Kidney (tissue), 14 donors: ENCODE measurements around the gene RABGAP1. TPM values are rescaled to one million over a fixed set of nuclear protein-coding genes. Genes with fewer than 3 reads are reported as not detected.

Experiments used
- DNase-seq, 5 donors: peaks; one replicate each; pipeline ENCODE4 v3.0.0-alpha.2; 2013 to 2020
- FAIRE-seq: peaks from 2 replicates; lab custom pipeline; 2012; peaks lifted over from hg19 to GRCh38; lab: Jason Lieb, UNC
- H3K27ac ChIP-seq, 2 donors: one replicate each; pipeline ENCODE4 v1.7.0; 2013; ENCODE audit warnings: low read depth in 2 of 2, low read length in 2 of 2, inconsistent platforms in 1 of 2
- H3K27me3 ChIP-seq: one replicate; pipeline ENCODE4 v1.7.1; 2013; ENCODE audit warnings: low read length, inconsistent platforms; ENCODE audit not compliant: control insufficient read depth, insufficient read depth
- H3K36me3 ChIP-seq, 3 donors: one replicate each; pipeline versions ENCODE4 v1.7.0 to v1.7.1; 2013; ENCODE audit warnings: low read length in 3 of 3, control low read depth in 1 of 3, inconsistent platforms in 1 of 3; ENCODE audit not compliant: insufficient read depth in 3 of 3, control insufficient read depth in 2 of 3
- H3K4me1 ChIP-seq, 3 donors: one replicate each; pipeline versions ENCODE4 v1.7.0 to v1.7.1; 2013; ENCODE audit warnings: low read length in 3 of 3, inconsistent platforms in 1 of 3, low read depth in 1 of 3; ENCODE audit not compliant: control insufficient read depth in 2 of 3, insufficient read depth in 2 of 3
- H3K4me3 ChIP-seq, 3 donors: one replicate each; pipeline versions ENCODE4 v1.7.0 to v1.8.1; 2013; ENCODE audit warnings: low read length in 3 of 3, control low read depth in 1 of 3, inconsistent platforms in 1 of 3
- H3K9ac ChIP-seq, 3 donors: one replicate each; pipeline versions ENCODE4 v1.7.0 to v1.7.1; 2013; ENCODE audit warnings: low read length in 3 of 3, control low read depth in 1 of 3, inconsistent platforms in 1 of 3
- H3K9me3 ChIP-seq, 3 donors: one replicate each; pipeline versions ENCODE4 v1.7.0 to v1.7.1; 2013; ENCODE audit warnings: low read length in 3 of 3, control low read depth in 1 of 3, inconsistent platforms in 1 of 3; ENCODE audit not compliant: control insufficient read depth in 2 of 3, insufficient read depth in 1 of 3
- intact Hi-C: fragments of 100-400 bp; cut with DNase I; formaldehyde crosslinking; loops from one replicate; pipeline ENCODE4 v1.11.1; 2022
- polyA plus RNA-seq: library from polyadenylated mRNA; stranded (reverse); fragments of 350-450 nt; fragmentation: Illumina TruSeq; extraction: RNeasy Lipid Tissue Mini Kit (QIAGEN cat#74804); gene quantifications from one replicate; pipeline ENCODE4 v1.2.3, GENCODE V29; 2014; ENCODE audit warnings: low read depth, low replicate concordance; ENCODE audit not compliant: insufficient read depth
- total RNA-seq: library from RNA; stranded (reverse); fragmentation: NEBNext Ultra II Directional; extraction: Animal tissue kit (Norgen Biotek cat#: 25700); gene quantifications from one replicate; pipeline ENCODE4 v1.2.1, GENCODE V29; 2021
- TF ChIP-seq, protein P1 (sequence below): IDR thresholded peaks from 3 replicates; pipeline ENCODE4 v1.5.1; 2012; ENCODE audit warnings: mild to moderate bottlenecking, moderate library complexity, borderline replicate concordance; ENCODE audit not compliant: insufficient read depth; ENCODE audit errors: extremely low read depth
- donor health status: control.
- donor health status: control.
- donor health status: control.
- donor health status: control.
- donor health status: control.
- donor health status: DM: yes; HTN: yes; CAD: no.
- donor health status: Normal renal cell carcinoma (clear cell type).

The RABGAP1 gene
- total and polyA plus RNA-seq, 2 donors from 2014 or later: 13.7 to 61.1 TPM

GRCh38 chr9:123048748-123049147, 107.9 kb downstream of the RABGAP1 start:
- DNase-seq (peak in 2 of 5 donors; percentile 6 to 61), FAIRE-seq (no peak)
- Histone ChIP-seq H3K4me3 (no peak overlapping the region), H3K9ac (no peak overlapping the region), H3K27me3 (no peaks in the 10 kb centered on the region), H3K4me1 (peaks cover 0 to 39% (median 13%) of the 10 kb centered on the region in 3 donors), H3K27ac (peak overlapping the region in 1 of 2 donors; percentile 84), H3K9me3 (no peaks in the 10 kb centered on the region), H3K36me3 (no peaks in the 10 kb centered on the region)
- intact Hi-C loops: no loop called here
- TF ChIP-seq, protein P1, sequence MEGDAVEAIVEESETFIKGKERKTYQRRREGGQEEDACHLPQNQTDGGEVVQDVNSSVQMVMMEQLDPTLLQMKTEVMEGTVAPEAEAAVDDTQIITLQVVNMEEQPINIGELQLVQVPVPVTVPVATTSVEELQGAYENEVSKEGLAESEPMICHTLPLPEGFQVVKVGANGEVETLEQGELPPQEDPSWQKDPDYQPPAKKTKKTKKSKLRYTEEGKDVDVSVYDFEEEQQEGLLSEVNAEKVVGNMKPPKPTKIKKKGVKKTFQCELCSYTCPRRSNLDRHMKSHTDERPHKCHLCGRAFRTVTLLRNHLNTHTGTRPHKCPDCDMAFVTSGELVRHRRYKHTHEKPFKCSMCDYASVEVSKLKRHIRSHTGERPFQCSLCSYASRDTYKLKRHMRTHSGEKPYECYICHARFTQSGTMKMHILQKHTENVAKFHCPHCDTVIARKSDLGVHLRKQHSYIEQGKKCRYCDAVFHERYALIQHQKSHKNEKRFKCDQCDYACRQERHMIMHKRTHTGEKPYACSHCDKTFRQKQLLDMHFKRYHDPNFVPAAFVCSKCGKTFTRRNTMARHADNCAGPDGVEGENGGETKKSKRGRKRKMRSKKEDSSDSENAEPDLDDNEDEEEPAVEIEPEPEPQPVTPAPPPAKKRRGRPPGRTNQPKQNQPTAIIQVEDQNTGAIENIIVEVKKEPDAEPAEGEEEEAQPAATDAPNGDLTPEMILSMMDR: no peak

GRCh38 chr9:123049589-123050222, 108.9 kb downstream of the RABGAP1 start:
- FAIRE-seq (peak; percentile 3), DNase-seq (peak in 1 of 5 donors; percentile 34)
- H3K4me3 ChIP-seq: peak overlapping the region in 1 of 3 donors; percentile 2
- no peak overlapping the region for H3K9ac ChIP-seq
- peaks cover 0 to under 1% (median 0%) of the 10 kb centered on the region in 3 donors for H3K36me3 ChIP-seq
- peak overlapping the region; percentile 20 to 84 for H3K27ac ChIP-seq
- TF ChIP-seq, protein P1: no peak
- intact Hi-C loops: no loop called here
- peaks cover 0 to 39% (median 13%) of the 10 kb centered on the region in 3 donors for H3K4me1 ChIP-seq
- H3K27me3 ChIP-seq: no peaks in the 10 kb centered on the region
- H3K9me3 ChIP-seq: no peaks in the 10 kb centered on the region

- TF ChIP-seq, protein P1: no peak
- intact Hi-C loops: no loop called here
- H3K4me3 ChIP-seq: no peak overlapping the region
- no peak for FAIRE-seq
- H3K4me1 ChIP-seq: peaks cover 0 to 25% (median 13%) of the 10 kb centered on the region in 3 donors
- H3K27me3 ChIP-seq: no peaks in the 10 kb centered on the region
- H3K9me3 ChIP-seq: no peaks in the 10 kb centered on the region
- H3K27ac ChIP-seq: no peak overlapping the region
- no peak overlapping the region for H3K9ac ChIP-seq
- peaks cover 0 to 3% (median 0%) of the 10 kb centered on the region in 3 donors for H3K36me3 ChIP-seq
- no peak for DNase-seq
Observed at GRCh38 chr9:123053046-123053445, 112.2 kb downstream of the RABGAP1 start.
